Calu3 (cell line): ENCODE data around the gene DAGLA. TPM values are rescaled to one million over a fixed set of nuclear protein-coding genes. Genes with fewer than 3 reads are reported as not detected.

Experiments
- BruUV-seq: library from RNA; stranded (reverse); fragments of 400-500 nt; replicated peaks from 2 replicates; lab custom pipeline; 2021; lab: Mats Ljungman, UMichigan
- CTCF ChIA-PET: fragments of 300-600 bp; sonication (Branson Sonifier 250); formaldehyde crosslinking; loops from one replicate; lab custom pipeline; 2022; ENCODE audit warnings: antibody characterized with exemption; lab: Charles Lee
- DNase-seq: peaks from one replicate; pipeline ENCODE4 v3.0.0; 2022
- H3K27ac Mint-ChIP-seq: one replicate; pipeline ENCODE4 v1.8.0; 2022; ENCODE audit warnings: mixed read lengths; ENCODE audit not compliant: unreplicated experiment
- H3K27me3 Mint-ChIP-seq: one replicate; pipeline ENCODE4 v1.8.0; 2022; ENCODE audit warnings: mixed read lengths; ENCODE audit not compliant: unreplicated experiment
- H3K36me3 Mint-ChIP-seq: one replicate; pipeline ENCODE4 v1.8.0; 2022; ENCODE audit warnings: mild to moderate bottlenecking, moderate library complexity, mixed read lengths; ENCODE audit not compliant: insufficient read depth, unreplicated experiment
- H3K4me1 Mint-ChIP-seq: one replicate; pipeline ENCODE4 v1.8.0; 2022; ENCODE audit warnings: mild to moderate bottlenecking, low read depth, mixed read lengths; ENCODE audit not compliant: unreplicated experiment
- H3K4me3 Mint-ChIP-seq: one replicate; pipeline ENCODE4 v1.8.0; 2022; ENCODE audit warnings: mild to moderate bottlenecking, low read depth, moderate library complexity, mixed read lengths; ENCODE audit not compliant: unreplicated experiment
- H3K9me3 Mint-ChIP-seq: one replicate; pipeline ENCODE4 v1.8.0; 2022; ENCODE audit warnings: low read depth, mixed read lengths; ENCODE audit not compliant: unreplicated experiment
- intact Hi-C: fragments of 100-400 bp; cut with micrococcal nuclease; formaldehyde crosslinking; loops from one replicate; pipeline ENCODE4 v1.10.0; 2022; ENCODE audit not compliant: unreplicated experiment
- total RNA-seq: library from RNA; stranded (reverse); gene quantifications from 2 replicates; pipeline ENCODE4 v1.2.3, GENCODE V29; 2022
- TF ChIP-seq, protein P1 (sequence below): fragments of 200-600 bp; IDR thresholded peaks from one replicate; pipeline ENCODE4 v1.8.0; 2022; ENCODE audit warnings: antibody characterized with exemption; ENCODE audit not compliant: unreplicated experiment

Gene DAGLA
- total RNA-seq, 1 experiment from 2014 or later: 7.5 TPM

DNA sequence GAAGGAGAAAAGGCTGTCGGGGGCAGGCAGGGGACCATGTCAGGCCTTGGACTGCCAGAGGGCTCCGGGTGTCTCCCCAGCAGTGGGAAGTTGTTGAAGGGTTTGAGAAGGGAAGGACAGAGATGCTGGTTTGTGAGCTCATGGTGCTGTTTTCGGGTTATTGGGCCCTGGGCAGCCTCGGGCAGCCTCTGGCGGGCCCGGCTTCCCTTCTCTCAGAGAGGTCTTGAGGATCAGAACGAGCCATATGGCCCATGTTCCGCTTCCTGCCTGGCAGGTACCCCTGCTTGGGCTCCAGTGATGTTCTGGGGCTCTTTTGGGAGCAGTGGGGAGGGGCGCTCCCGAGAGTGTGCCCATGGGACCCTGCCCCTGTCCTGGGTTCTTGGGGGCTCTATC is 82.0 kb downstream of the DAGLA start:
- intact Hi-C loops: no loop called here
- peaks cover 40% of the 10 kb centered on the region for H3K4me1 Mint-ChIP-seq
- no peaks in the 10 kb centered on the region for H3K27me3 Mint-ChIP-seq
- no TSS peak for BruUV-seq
- TF ChIP-seq, protein P1, sequence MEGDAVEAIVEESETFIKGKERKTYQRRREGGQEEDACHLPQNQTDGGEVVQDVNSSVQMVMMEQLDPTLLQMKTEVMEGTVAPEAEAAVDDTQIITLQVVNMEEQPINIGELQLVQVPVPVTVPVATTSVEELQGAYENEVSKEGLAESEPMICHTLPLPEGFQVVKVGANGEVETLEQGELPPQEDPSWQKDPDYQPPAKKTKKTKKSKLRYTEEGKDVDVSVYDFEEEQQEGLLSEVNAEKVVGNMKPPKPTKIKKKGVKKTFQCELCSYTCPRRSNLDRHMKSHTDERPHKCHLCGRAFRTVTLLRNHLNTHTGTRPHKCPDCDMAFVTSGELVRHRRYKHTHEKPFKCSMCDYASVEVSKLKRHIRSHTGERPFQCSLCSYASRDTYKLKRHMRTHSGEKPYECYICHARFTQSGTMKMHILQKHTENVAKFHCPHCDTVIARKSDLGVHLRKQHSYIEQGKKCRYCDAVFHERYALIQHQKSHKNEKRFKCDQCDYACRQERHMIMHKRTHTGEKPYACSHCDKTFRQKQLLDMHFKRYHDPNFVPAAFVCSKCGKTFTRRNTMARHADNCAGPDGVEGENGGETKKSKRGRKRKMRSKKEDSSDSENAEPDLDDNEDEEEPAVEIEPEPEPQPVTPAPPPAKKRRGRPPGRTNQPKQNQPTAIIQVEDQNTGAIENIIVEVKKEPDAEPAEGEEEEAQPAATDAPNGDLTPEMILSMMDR: no peak
- H3K36me3 Mint-ChIP-seq: peaks cover 19% of the 10 kb centered on the region
- CTCF ChIA-PET: no interaction called here
- H3K27ac Mint-ChIP-seq: no peak overlapping the region
- DNase-seq: no peak
- no peaks in the 10 kb centered on the region for H3K9me3 Mint-ChIP-seq
- no peak overlapping the region for H3K4me3 Mint-ChIP-seq

DNA sequence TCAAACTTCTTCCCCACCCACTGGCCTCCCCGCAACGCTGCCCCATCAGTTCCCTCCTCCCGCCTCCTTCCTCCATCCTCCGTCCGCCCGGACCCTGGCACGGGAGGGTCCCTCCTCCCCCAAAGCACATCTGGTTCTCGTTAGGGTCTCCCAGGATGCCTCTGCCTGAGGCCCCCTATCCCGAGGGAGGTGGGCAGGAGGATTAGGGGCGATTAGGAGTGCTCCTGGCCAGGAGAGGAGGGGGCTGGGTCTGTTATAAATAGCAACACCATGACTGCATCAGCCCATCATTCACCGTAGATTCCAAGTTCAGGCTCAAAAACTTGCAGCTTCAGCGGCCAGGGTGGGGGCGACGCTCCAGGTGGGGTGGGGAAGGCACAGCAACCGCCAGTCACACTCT is 82.6 kb downstream of the DAGLA start:
- Mint-ChIP-seq H3K4me1 (peaks cover 34% of the 10 kb centered on the region), H3K36me3 (peaks cover 17% of the 10 kb centered on the region), H3K27me3 (no peaks in the 10 kb centered on the region), H3K27ac (no peak overlapping the region), H3K9me3 (no peaks in the 10 kb centered on the region), H3K4me3 (no peak overlapping the region)
- TF ChIP-seq, protein P1: no peak
- CTCF ChIA-PET: interaction anchor here (0.6 kb wide), 1 partner anchor 20 kb away, joined by 3 read pairs; no protein-coding TSS in a partner anchor
- no peak for DNase-seq
- no TSS peak for BruUV-seq
- intact Hi-C loops: no loop called here

DNA sequence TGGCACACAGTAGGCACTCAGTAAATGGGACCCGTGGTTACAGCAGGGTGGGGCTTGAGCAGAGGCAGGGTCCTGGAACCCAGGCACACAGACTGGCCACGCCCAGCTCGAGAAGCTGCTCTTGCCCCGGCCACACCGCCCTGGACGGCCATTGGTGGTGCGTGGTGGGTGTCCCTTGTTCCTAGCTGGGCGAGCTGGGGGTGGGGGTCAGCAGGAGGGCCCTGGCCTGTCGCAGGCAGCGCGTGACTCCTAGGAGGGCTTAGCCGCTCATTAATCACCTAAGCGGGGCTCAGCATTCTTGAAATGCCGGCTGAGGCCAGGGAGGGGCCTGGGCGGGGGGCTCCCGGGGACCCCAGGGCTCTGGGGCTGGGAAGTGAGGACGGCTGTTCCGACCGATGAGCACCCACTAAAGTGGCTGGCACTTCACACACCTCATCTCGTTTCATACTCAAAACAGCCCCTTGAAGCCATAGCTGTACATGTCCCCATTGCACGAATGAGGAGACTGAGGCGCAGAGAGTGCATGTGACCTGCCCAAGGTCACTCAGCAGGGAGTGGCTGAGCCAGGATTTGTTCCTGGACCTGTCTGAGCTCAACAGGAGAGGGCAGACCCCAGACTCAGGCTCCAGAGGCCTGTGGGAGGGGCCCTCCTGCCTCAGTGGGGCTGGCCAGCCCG is 83.9 kb downstream of the DAGLA start:
- TF ChIP-seq, protein P1: no peak
- H3K4me1 Mint-ChIP-seq: peaks cover 25% of the 10 kb centered on the region
- H3K4me3 Mint-ChIP-seq: no peak overlapping the region
- CTCF ChIA-PET: no interaction called here
- no peaks in the 10 kb centered on the region for H3K27me3 Mint-ChIP-seq
- intact Hi-C loops: no loop called here
- peaks cover 13% of the 10 kb centered on the region for H3K36me3 Mint-ChIP-seq
- no peak for DNase-seq
- no TSS peak for BruUV-seq
- no peak overlapping the region for H3K27ac Mint-ChIP-seq
- H3K9me3 Mint-ChIP-seq: no peaks in the 10 kb centered on the region

DNA sequence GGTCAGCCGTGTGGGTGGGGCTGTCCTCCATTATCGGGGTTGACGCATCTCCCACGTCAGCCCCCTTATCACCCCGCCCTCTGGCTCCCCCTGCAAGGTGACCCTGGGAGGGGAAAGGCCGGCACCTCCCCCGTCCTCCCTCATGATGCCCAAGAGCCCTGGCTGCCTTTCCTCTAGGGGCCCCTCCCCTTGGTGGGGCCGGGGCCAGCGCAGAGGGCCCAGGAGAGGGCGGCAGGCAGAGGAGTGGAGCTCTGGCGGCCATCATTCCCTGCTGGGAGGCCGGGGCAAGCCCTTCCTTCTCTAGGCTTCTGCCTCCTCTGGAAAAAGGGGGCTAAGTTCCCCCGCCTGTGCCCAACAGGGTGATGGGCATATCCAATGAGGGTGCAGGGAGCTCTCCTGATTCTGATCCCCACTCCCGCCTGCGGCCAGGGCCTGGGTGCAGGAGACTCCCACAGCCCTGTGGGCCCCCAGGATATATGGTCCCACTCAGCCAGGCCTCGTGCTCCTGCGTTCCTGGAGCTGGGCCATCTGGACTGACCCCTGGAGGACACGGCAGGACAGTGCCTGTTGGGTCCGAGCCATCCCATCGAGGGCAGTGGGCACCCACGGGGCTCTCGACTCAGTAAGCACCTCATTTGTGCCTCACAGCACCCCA is 84.5 kb downstream of the DAGLA start:
- no peak for DNase-seq
- CTCF ChIA-PET: interaction anchor here (0.5 to 0.6 kb wide), 2 partner anchors 11 to 153 kb away, joined by 3 read pairs; partner anchors contain the start of gene RAB3IL1
- TF ChIP-seq, protein P1: no peak
- Mint-ChIP-seq H3K4me3 (no peak overlapping the region), H3K4me1 (peaks cover 19% of the 10 kb centered on the region), H3K27ac (no peak overlapping the region), H3K36me3 (peaks cover 13% of the 10 kb centered on the region), H3K9me3 (no peaks in the 10 kb centered on the region), H3K27me3 (no peaks in the 10 kb centered on the region)
- BruUV-seq: no TSS peak
- intact Hi-C loops: no loop called here
